Fibroblast of lung (primary cell): ENCODE results near the gene STX1A. TPM values are rescaled to one million over a fixed set of nuclear protein-coding genes. Genes with fewer than 3 reads are reported as not detected.

Experiments
- DNase-seq, 2 donors: peaks; one replicate each; pipeline versions ENCODE4 v3.0.0 to v3.0.0-alpha.2; 2010; ENCODE audit warnings: low read depth in 2 of 2
- H2AFZ ChIP-seq: 2 replicates; pipeline ENCODE4 v1.5.1; 2012; ENCODE audit warnings: low read length, control low read depth, inconsistent platforms
- H3K27ac ChIP-seq: 2 replicates; pipeline ENCODE4 v1.5.1; 2011; ENCODE audit warnings: low read length, control low read depth; ENCODE audit not compliant: insufficient read depth
- H3K27me3 ChIP-seq: 2 replicates; pipeline ENCODE4 v1.5.1; 2011; ENCODE audit warnings: mild to moderate bottlenecking, low read length; ENCODE audit not compliant: control insufficient read depth, insufficient read depth
- H3K36me3 ChIP-seq: 2 replicates; pipeline ENCODE4 v1.5.1; 2011; ENCODE audit warnings: low read length; ENCODE audit not compliant: control insufficient read depth, insufficient read depth
- H3K4me1 ChIP-seq: 2 replicates; pipeline ENCODE4 v1.5.1; 2011; ENCODE audit warnings: low read length; ENCODE audit not compliant: control insufficient read depth, insufficient read depth; ENCODE audit errors: extremely low read depth
- H3K4me2 ChIP-seq: 2 replicates; pipeline ENCODE4 v1.5.1; 2011; ENCODE audit warnings: low read length, control low read depth; ENCODE audit not compliant: insufficient read depth; ENCODE audit errors: extremely low read depth
- H3K4me3 ChIP-seq, 4 experiments: fragments of 200-600 bp in 1 of 4; sonication (generic) in 1 of 4; replicated peaks in 1 of 4; 2 replicates each; pipeline ENCODE4 v1.5.1; 2011 to 2016; ENCODE audit warnings: low read length in 4 of 4, low read depth in 3 of 4, mild to moderate bottlenecking in 3 of 4, control low read depth in 2 of 4, inconsistent platforms in 1 of 4, mixed read lengths in 1 of 4; ENCODE audit not compliant: insufficient read depth in 1 of 4; ENCODE audit errors: control extremely low read depth in 1 of 4
- H3K79me2 ChIP-seq: 2 replicates; pipeline ENCODE4 v1.5.1; 2012; ENCODE audit warnings: mild to moderate bottlenecking, low read length, inconsistent platforms; ENCODE audit not compliant: control insufficient read depth, insufficient read depth
- H3K9ac ChIP-seq: 2 replicates; pipeline ENCODE4 v1.5.1; 2011; ENCODE audit warnings: mild to moderate bottlenecking, low read length, control low read depth; ENCODE audit not compliant: insufficient read depth
- H3K9me3 ChIP-seq: 2 replicates; pipeline ENCODE4 v1.5.1; 2012; ENCODE audit warnings: low read depth, low read length; ENCODE audit not compliant: control insufficient read depth, insufficient read depth
- H4K20me1 ChIP-seq: 2 replicates; pipeline ENCODE4 v1.5.1; 2011; ENCODE audit warnings: low read length; ENCODE audit not compliant: control insufficient read depth, insufficient read depth; ENCODE audit errors: extremely low read depth
- CTCF ChIP-seq, 2 donors: IDR thresholded peaks in 1 of 2; conservative IDR thresholded peaks in 1 of 2; 1 replicate in 1 of 2; 2 replicates in 1 of 2; pipeline ENCODE4 v1.5.1; 2011 to 2012; ENCODE audit warnings: low read length in 2 of 2, control low read depth in 1 of 2, inconsistent platforms in 1 of 2, low read depth in 1 of 2, mild to moderate bottlenecking in 1 of 2
- EZH2 ChIP-seq: IDR thresholded peaks from 2 replicates; pipeline ENCODE4 v1.5.1; 2012; ENCODE audit warnings: low read length, control low read depth, mild to moderate bottlenecking; ENCODE audit errors: missing control alignments
- polyA plus RNA-seq, 2 donors: library from polyadenylated mRNA; depleted of rRNA in 1 of 2; stranded (reverse) in 1 of 2; unstranded in 1 of 2; fragments of >200 nt; gene quantifications; 2 replicates each; pipeline ENCODE4 v1.2.1, GENCODE V29; 2011 to 2012; ENCODE audit warnings: missing spikeins in 1 of 2
- total RNA-seq: library from RNA; depleted of rRNA; stranded (reverse); fragments of >200 nt; gene quantifications from 2 replicates; pipeline ENCODE4 v1.2.1, GENCODE V29; 2014

STX1A gene
- total and polyA plus RNA-seq, 2 donors (not counting 1 experiment from before 2014, with no cell fraction given), result 7.8 to 8.1 TPM

DNA sequence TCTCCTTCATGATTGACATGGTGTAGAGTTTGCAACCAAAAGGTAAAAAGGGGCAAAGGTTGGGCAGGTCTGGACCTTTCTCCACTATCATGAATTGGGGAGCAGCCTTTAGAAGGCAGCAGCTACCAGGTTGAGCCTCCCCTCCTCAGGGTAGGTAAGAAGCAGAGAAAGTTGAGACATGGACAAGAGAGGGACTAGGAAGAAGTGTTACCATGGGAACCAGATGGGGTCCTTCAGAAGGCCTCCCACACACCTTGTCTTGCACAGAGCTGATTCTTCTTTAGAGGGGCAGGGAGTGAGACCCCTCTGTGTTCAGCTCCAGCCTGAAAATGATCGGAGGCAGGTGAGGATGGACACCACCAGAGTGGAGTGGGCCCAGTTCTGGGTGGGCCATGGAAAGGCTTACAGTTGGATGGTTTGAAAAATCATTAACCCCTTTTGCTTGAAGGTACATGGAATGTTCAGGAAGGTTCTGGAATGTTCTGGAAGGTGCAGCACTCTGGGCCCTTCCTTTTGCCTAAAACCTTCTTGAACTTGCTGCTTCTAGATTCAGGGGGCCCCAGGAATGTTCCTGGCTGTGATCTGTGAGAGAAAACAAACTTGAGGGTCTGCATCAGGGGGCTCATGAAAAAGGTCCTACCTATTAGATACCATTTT, 44.9 kb downstream of the STX1A start:
- no peak for DNase-seq
- Histone ChIP-seq H3K4me3 (no peak overlapping the region), H3K79me2 (no peaks in the 10 kb centered on the region), H3K27ac (no peak overlapping the region), H3K4me2 (no peak overlapping the region), H3K9me3 (no peaks in the 10 kb centered on the region), H2AFZ (no peak overlapping the region), H3K4me1 (no peaks in the 10 kb centered on the region), H3K27me3 (no peaks in the 10 kb centered on the region), H3K36me3 (no peaks in the 10 kb centered on the region), H3K9ac (no peak overlapping the region), H4K20me1 (no peaks in the 10 kb centered on the region)
- no peak for TF ChIP-seq EZH2

DNA sequence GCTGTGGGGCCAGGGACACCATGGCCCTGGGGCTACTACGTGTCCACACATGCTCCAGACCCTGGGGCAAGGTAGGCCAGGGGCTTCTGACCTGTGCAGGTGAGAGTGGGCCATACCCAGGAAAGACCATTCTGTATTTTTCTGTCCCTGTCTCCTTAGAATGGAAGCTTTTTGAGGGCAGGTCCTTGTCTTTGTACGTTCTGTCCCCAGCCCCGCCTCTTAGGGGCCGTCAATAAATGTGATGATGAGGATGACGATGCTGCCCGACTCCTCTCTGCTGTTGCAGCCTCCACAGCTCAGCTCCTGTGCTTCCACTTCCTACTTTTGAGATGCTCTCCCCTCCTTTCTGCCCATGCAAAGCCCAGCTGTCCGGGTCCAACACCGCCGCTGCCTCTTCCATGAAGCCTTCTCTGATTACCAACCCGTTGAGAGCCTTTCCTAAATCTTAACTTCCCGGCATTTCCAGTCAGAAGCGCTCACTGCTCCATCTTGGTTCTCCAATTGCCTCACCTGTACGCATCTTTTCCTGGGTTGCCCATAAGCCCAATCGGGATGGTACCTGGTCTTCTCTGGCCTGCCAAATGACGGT, 47.5 kb downstream of the STX1A start:
- no peaks in the 10 kb centered on the region for H3K79me2 ChIP-seq
- H3K9me3 ChIP-seq, result no peaks in the 10 kb centered on the region
- DNase-seq, result no peak
- H3K4me3 ChIP-seq, result no peak overlapping the region
- no peak overlapping the region for H2AFZ ChIP-seq
- no peaks in the 10 kb centered on the region for H3K27me3 ChIP-seq
- TF ChIP-seq EZH2 (no peak), CTCF (conservative IDR thresholded peaks at IDR 0.05 in 1 of 2, IDR thresholded peaks at IDR 0.05 in 1 of 2; ENCODE audit: low read depth in 1 of 2, low read length in 2 of 2) (no peak)
- H3K4me2 ChIP-seq, result no peak overlapping the region
- no peak overlapping the region for H3K9ac ChIP-seq
- H4K20me1 ChIP-seq, result no peaks in the 10 kb centered on the region
- no peaks in the 10 kb centered on the region for H3K36me3 ChIP-seq
- H3K4me1 ChIP-seq, result no peaks in the 10 kb centered on the region
- H3K27ac ChIP-seq, result no peak overlapping the region

- no peak overlapping the region for H2AFZ ChIP-seq
- H3K27ac ChIP-seq, result no peak overlapping the region
- TF ChIP-seq EZH2, result no peak
- H3K4me3 ChIP-seq, result no peak overlapping the region
- no peaks in the 10 kb centered on the region for H3K27me3 ChIP-seq
- DNase-seq, result no peak
- H3K9me3 ChIP-seq, result no peaks in the 10 kb centered on the region
- H3K36me3 ChIP-seq, result no peaks in the 10 kb centered on the region
- H3K79me2 ChIP-seq, result no peaks in the 10 kb centered on the region
- no peak overlapping the region for H3K9ac ChIP-seq
- H3K4me2 ChIP-seq, result no peak overlapping the region
- H3K4me1 ChIP-seq, result no peaks in the 10 kb centered on the region
- H4K20me1 ChIP-seq, result no peaks in the 10 kb centered on the region
Measured at GRCh38 chr7:73671322-73671661, 48.2 kb downstream of the STX1A start.

DNA sequence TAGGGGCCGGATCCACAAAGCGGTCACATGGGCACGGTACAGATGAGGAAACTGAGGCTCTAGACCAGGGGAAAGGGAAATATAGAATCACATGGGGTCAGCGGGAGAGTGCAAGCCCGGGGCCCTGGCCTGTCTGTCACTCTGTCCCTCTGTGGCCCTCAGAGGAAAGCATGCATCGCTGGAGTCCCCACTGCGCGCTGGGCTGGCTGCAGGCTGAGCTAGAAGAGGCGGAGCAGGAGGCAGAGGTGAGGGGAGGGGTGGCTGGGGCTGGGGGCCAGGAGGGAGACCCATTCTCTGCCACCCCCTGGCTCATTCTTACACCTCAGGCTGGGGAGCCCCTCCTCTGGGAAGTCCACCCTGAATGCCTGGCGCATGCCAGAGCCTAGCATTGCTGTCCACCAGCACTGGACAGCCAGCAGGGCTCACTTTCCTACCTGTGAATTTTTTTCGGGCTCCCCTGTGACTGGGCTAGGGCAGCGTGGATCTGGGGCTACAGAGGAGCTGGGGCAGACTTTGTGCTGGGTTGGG, 49.5 kb downstream of the STX1A start:
- H3K79me2 ChIP-seq, result no peaks in the 10 kb centered on the region
- H3K27me3 ChIP-seq, result no peaks in the 10 kb centered on the region
- H3K4me1 ChIP-seq, result no peaks in the 10 kb centered on the region
- H3K27ac ChIP-seq, result no peak overlapping the region
- no peak overlapping the region for H3K4me3 ChIP-seq
- H3K36me3 ChIP-seq, result no peaks in the 10 kb centered on the region
- no peak overlapping the region for H2AFZ ChIP-seq
- H3K9ac ChIP-seq, result no peak overlapping the region
- TF ChIP-seq CTCF (conservative IDR thresholded peaks at IDR 0.05 in 1 of 2, IDR thresholded peaks at IDR 0.05 in 1 of 2; ENCODE audit: low read depth in 1 of 2, low read length in 2 of 2) (no peak), EZH2 (no peak)
- H4K20me1 ChIP-seq, result no peaks in the 10 kb centered on the region
- no peak for DNase-seq
- H3K9me3 ChIP-seq, result no peaks in the 10 kb centered on the region
- H3K4me2 ChIP-seq, result no peak overlapping the region
